Measurements from ENCODE around the gene KIF21A. TPM values are rescaled to one million over a fixed set of nuclear protein-coding genes. Genes with fewer than 3 reads are reported as not detected.
A peak's percentile ranks its signal among the peaks of the same experiment; 100 is the strongest.

Gene KIF21A
- total RNA-seq, 1 donor: 4.3 TPM

DNA sequence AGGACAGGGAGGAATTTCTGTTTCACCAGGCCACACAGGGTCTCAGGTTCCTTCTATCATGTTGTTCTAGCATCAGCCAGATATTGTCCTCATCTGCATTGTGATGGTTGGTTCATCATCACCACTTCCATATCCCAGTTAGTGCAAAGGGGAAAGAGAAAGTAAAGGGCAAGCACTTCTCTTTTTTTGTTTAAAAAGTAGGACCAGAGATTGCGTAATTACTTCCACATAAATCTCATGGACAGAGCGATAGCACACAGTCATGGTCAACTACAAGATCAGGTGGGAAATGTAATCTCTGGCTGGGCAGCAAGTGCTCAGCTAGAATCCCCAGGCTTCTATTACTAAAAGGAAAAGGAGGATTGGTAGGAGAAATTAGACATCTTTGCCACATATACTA is 155.1 kb downstream of the KIF21A start:
- Histone ChIP-seq H3K36me3 (ENCODE audit: insufficient read depth, low read length) (no peaks in the 10 kb centered on the region), H3K4me1 (ENCODE audit: insufficient read depth, low read length) (no peaks in the 10 kb centered on the region), H3K9me3 (ENCODE audit: low read depth, low read length) (no peaks in the 10 kb centered on the region), H4K20me1 (ENCODE audit: insufficient read depth, low read length) (no peaks in the 10 kb centered on the region), H2AFZ (ENCODE audit: low read length) (no peak overlapping the region), H3K79me2 (ENCODE audit: insufficient read depth, low read length) (no peaks in the 10 kb centered on the region), H3K27ac (ENCODE audit: low read depth, low read length) (no peak overlapping the region), H3K27me3 (ENCODE audit: insufficient read depth, low read length) (no peaks in the 10 kb centered on the region), H3K4me3 (ENCODE audit: insufficient read depth, low read length) (no peak overlapping the region), H3K4me2 (ENCODE audit: insufficient read depth, low read length) (no peak overlapping the region)
- no peak for DNase-seq (ENCODE audit: insufficient read length, low spot score, missing footprints)
- no peak for TF ChIP-seq CTCF (IDR thresholded peaks at IDR 0.05; ENCODE audit: extremely low read depth, low read depth, low read length)

- Histone ChIP-seq H3K4me1 (ENCODE audit: insufficient read depth, low read length) (no peaks in the 10 kb centered on the region), H3K9me3 (ENCODE audit: low read depth, low read length) (no peaks in the 10 kb centered on the region), H3K36me3 (ENCODE audit: insufficient read depth, low read length) (no peaks in the 10 kb centered on the region), H2AFZ (ENCODE audit: low read length) (no peak overlapping the region), H3K27me3 (ENCODE audit: insufficient read depth, low read length) (no peaks in the 10 kb centered on the region), H3K79me2 (ENCODE audit: insufficient read depth, low read length) (no peaks in the 10 kb centered on the region), H3K27ac (ENCODE audit: low read depth, low read length) (no peak overlapping the region), H3K4me3 (ENCODE audit: insufficient read depth, low read length) (no peak overlapping the region), H3K4me2 (ENCODE audit: insufficient read depth, low read length) (no peak overlapping the region), H4K20me1 (ENCODE audit: insufficient read depth, low read length) (no peaks in the 10 kb centered on the region)
- DNase-seq (ENCODE audit: insufficient read length, low spot score, missing footprints): peak; percentile 41
- no peak for TF ChIP-seq CTCF (IDR thresholded peaks at IDR 0.05; ENCODE audit: extremely low read depth, low read depth, low read length)
Measured at GRCh38 chr12:39287409-39287808, 155.5 kb downstream of the KIF21A start.

DNA sequence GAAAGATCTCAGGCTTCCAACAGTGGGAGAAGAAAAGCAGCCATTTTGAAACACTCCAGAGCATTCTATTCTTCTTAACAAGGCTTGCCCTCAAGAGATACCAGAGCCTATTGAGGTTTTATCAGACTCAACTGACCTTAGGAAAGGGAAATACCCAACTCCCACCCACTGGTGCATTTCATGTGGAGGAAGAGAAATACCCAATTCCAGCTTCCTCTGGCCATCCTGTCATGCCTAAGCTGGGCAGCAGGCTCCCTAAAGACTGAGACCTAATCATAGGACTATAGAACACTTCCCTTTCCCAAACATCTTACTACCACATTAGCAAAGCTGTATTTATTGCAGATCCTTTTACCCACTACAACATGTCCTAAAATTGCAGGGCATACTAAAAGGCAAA is 164.5 kb downstream of the KIF21A start:
- Histone ChIP-seq H2AFZ (ENCODE audit: low read length) (no peak overlapping the region), H3K27ac (ENCODE audit: low read depth, low read length) (no peak overlapping the region), H3K4me1 (ENCODE audit: insufficient read depth, low read length) (no peaks in the 10 kb centered on the region), H3K27me3 (ENCODE audit: insufficient read depth, low read length) (no peaks in the 10 kb centered on the region), H3K79me2 (ENCODE audit: insufficient read depth, low read length) (no peaks in the 10 kb centered on the region), H3K9me3 (ENCODE audit: low read depth, low read length) (no peaks in the 10 kb centered on the region), H3K4me2 (ENCODE audit: insufficient read depth, low read length) (no peak overlapping the region), H4K20me1 (ENCODE audit: insufficient read depth, low read length) (no peaks in the 10 kb centered on the region), H3K36me3 (ENCODE audit: insufficient read depth, low read length) (no peaks in the 10 kb centered on the region), H3K4me3 (ENCODE audit: insufficient read depth, low read length) (no peak overlapping the region)
- no peak for TF ChIP-seq CTCF (IDR thresholded peaks at IDR 0.05; ENCODE audit: extremely low read depth, low read depth, low read length)
- DNase-seq (ENCODE audit: insufficient read length, low spot score, missing footprints): no peak

DNA sequence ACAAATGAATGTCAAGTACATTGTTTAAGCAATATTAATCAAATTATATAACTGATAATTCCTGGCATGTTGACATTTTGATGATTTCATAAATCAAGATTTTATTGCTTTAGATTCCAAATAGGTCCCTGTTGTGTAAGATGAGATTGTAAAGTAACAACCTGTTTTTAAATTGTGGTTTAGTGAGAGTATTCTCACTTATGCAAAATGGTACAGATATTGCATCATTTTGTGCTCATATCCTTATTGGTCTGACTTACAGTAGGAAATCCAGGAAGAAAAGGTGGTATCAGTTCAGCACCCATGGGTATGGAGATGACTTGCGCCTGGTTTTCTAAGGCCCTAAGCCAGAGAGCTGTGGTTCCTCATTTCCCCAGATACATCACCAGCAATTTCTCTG is 165.5 kb downstream of the KIF21A start:
- Histone ChIP-seq H3K79me2 (ENCODE audit: insufficient read depth, low read length) (no peaks in the 10 kb centered on the region), H2AFZ (ENCODE audit: low read length) (no peak overlapping the region), H3K27ac (ENCODE audit: low read depth, low read length) (no peak overlapping the region), H3K27me3 (ENCODE audit: insufficient read depth, low read length) (no peaks in the 10 kb centered on the region), H3K9me3 (ENCODE audit: low read depth, low read length) (no peaks in the 10 kb centered on the region), H3K4me3 (ENCODE audit: insufficient read depth, low read length) (no peak overlapping the region), H3K4me2 (ENCODE audit: insufficient read depth, low read length) (no peak overlapping the region), H4K20me1 (ENCODE audit: insufficient read depth, low read length) (no peaks in the 10 kb centered on the region), H3K36me3 (ENCODE audit: insufficient read depth, low read length) (no peaks in the 10 kb centered on the region), H3K4me1 (ENCODE audit: insufficient read depth, low read length) (no peaks in the 10 kb centered on the region)
- TF ChIP-seq CTCF (IDR thresholded peaks at IDR 0.05; ENCODE audit: extremely low read depth, low read depth, low read length): no peak
- no peak for DNase-seq (ENCODE audit: insufficient read length, low spot score, missing footprints)

Data from osteoblast (primary cell).